ENCODE results near the gene CDC45. TPM values are rescaled to one million over a fixed set of nuclear protein-coding genes. Genes with fewer than 3 reads are reported as not detected.

The CDC45 gene
- total RNA-seq, 1 donor from 2014 or later, result 50.7 TPM

GRCh38 chr22:19451570-19451969 is 28.1 kb upstream of the CDC45 start:
- H3K27ac ChIP-seq, result no peak overlapping the region
- no peak overlapping the region for H3K4me2 ChIP-seq
- no peak overlapping the region for H3K9ac ChIP-seq
- H3K4me3 ChIP-seq, result no peak overlapping the region
- H3K4me3 Mint-ChIP-seq, result no peak overlapping the region
- peaks cover 9% of the 10 kb centered on the region for H3K4me1 ChIP-seq
- peaks cover 30% of the 10 kb centered on the region for H3K36me3 Mint-ChIP-seq
- H3K79me2 ChIP-seq (ENCODE audit: low read depth), result peaks cover 18% of the 10 kb centered on the region
- no peaks in the 10 kb centered on the region for H3K9me3 Mint-ChIP-seq
- peaks cover 18% of the 10 kb centered on the region for H3K4me1 Mint-ChIP-seq
- H3K36me3 ChIP-seq, result no peaks in the 10 kb centered on the region
- no peak overlapping the region for H3K27ac Mint-ChIP-seq
- peaks cover 2% of the 10 kb centered on the region for H3K27me3 Mint-ChIP-seq (ENCODE audit: insufficient read depth, low read depth)
- no peaks in the 10 kb centered on the region for H3K9me3 ChIP-seq (ENCODE audit: low read depth)
- peaks cover 32% of the 10 kb centered on the region for H3F3A ChIP-seq (ENCODE audit: low read depth)
- DNase-seq (ENCODE audit: low spot score), result no peak
- no peaks in the 10 kb centered on the region for H3K27me3 ChIP-seq
- H2AFZ ChIP-seq (replicated peaks), result no peak overlapping the region
- H4K20me1 ChIP-seq (ENCODE audit: low read depth), result peaks cover 4% of the 10 kb centered on the region
- TF ChIP-seq EZH2 (IDR thresholded peaks at IDR 0.05), result no peak
- no peak for TF ChIP-seq CTCF (IDR thresholded peaks at IDR 0.05)
- TF ChIP-seq EZH2phosphoT487 (IDR thresholded peaks at IDR 0.05), result no peak

- peaks cover 2% of the 10 kb centered on the region for H3K27me3 Mint-ChIP-seq (ENCODE audit: insufficient read depth, low read depth)
- H3K4me2 ChIP-seq, result no peak overlapping the region
- H3K36me3 Mint-ChIP-seq, result peaks cover 34% of the 10 kb centered on the region
- H3K79me2 ChIP-seq (ENCODE audit: low read depth), result peaks cover 4% of the 10 kb centered on the region
- H3K27me3 ChIP-seq, result no peaks in the 10 kb centered on the region
- H3K9ac ChIP-seq, result no peak overlapping the region
- H3K27ac ChIP-seq, result no peak overlapping the region
- no peak for DNase-seq (ENCODE audit: low spot score)
- no peak overlapping the region for H3K4me3 ChIP-seq
- H3K4me1 ChIP-seq, result peaks cover under 1% of the 10 kb centered on the region
- TF ChIP-seq EZH2 (IDR thresholded peaks at IDR 0.05) (no peak), EZH2phosphoT487 (IDR thresholded peaks at IDR 0.05) (no peak), CTCF (IDR thresholded peaks at IDR 0.05) (no peak)
- no peaks in the 10 kb centered on the region for H3K36me3 ChIP-seq
- peaks cover 6% of the 10 kb centered on the region for H3K4me1 Mint-ChIP-seq
- H2AFZ ChIP-seq (replicated peaks), result no peak overlapping the region
- H3K27ac Mint-ChIP-seq, result no peak overlapping the region
- H3K9me3 Mint-ChIP-seq, result no peaks in the 10 kb centered on the region
- no peak overlapping the region for H3K4me3 Mint-ChIP-seq
- peaks cover 15% of the 10 kb centered on the region for H3F3A ChIP-seq (ENCODE audit: low read depth)
- no peaks in the 10 kb centered on the region for H3K9me3 ChIP-seq (ENCODE audit: low read depth)
- no peaks in the 10 kb centered on the region for H4K20me1 ChIP-seq (ENCODE audit: low read depth)
These were observed 26.0 kb upstream of the CDC45 start for GRCh38 chr22:19453718-19454117.

GRCh38 chr22:19454156-19454555 is 25.6 kb upstream of the CDC45 start:
- Histone ChIP-seq H3K9me3 (ENCODE audit: low read depth) (no peaks in the 10 kb centered on the region), H2AFZ (replicated peaks) (no peak overlapping the region), H3K4me2 (no peak overlapping the region), H3K4me3 (no peak overlapping the region), H3K27ac (no peak overlapping the region), H3K79me2 (ENCODE audit: low read depth) (no peaks in the 10 kb centered on the region), H4K20me1 (ENCODE audit: low read depth) (no peaks in the 10 kb centered on the region), H3K36me3 (no peaks in the 10 kb centered on the region), H3F3A (ENCODE audit: low read depth) (peaks cover 10% of the 10 kb centered on the region), H3K27me3 (no peaks in the 10 kb centered on the region), H3K4me1 (no peaks in the 10 kb centered on the region), H3K9ac (no peak overlapping the region)
- H3K9me3 Mint-ChIP-seq, result no peaks in the 10 kb centered on the region
- H3K36me3 Mint-ChIP-seq, result peaks cover 34% of the 10 kb centered on the region
- H3K27me3 Mint-ChIP-seq (ENCODE audit: insufficient read depth, low read depth), result peaks cover 2% of the 10 kb centered on the region
- DNase-seq (ENCODE audit: low spot score), result no peak
- no peak for TF ChIP-seq EZH2phosphoT487 (IDR thresholded peaks at IDR 0.05)
- TF ChIP-seq EZH2 (IDR thresholded peaks at IDR 0.05), result no peak
- no peak for TF ChIP-seq CTCF (IDR thresholded peaks at IDR 0.05)
- no peak overlapping the region for H3K27ac Mint-ChIP-seq
- H3K4me3 Mint-ChIP-seq, result no peak overlapping the region
- H3K4me1 Mint-ChIP-seq, result peaks cover 4% of the 10 kb centered on the region

Measured in neural progenitor cell (in vitro differentiated cells).